Fibroblast of peridontal ligament (primary cell): ENCODE results near the gene MYH16.
"Not testable (repeated sequence)": the region's sequence is repeated elsewhere in the genome, so short reads cannot be mapped to it uniquely, and the experiment has no call there.

Experiments used
- DNase-seq: peaks from one replicate; pipeline ENCODE4 v3.0.0-alpha.2; 2010; ENCODE audit errors: extremely low read depth

The MYH16 gene

GRCh38 chr7:99257675-99258074, 15.0 kb upstream of the MYH16 start:
- DNase-seq = no peak

- DNase-seq = peak; percentile 15
Observed at GRCh38 chr7:99258501-99258900, 14.1 kb upstream of the MYH16 start.

- DNase-seq = no peak
Observed at GRCh38 chr7:99260395-99260794, 12.2 kb upstream of the MYH16 start.

- DNase-seq = no peak
Observed at GRCh38 chr7:99261646-99262045, 11.0 kb upstream of the MYH16 start.

- DNase-seq = no peak
Observed at GRCh38 chr7:99265848-99266480, 6.7 kb upstream of the MYH16 start.

GRCh38 chr7:99267481-99267840, 5.2 kb upstream of the MYH16 start:
- peak; percentile 71 for DNase-seq

- peak; percentile 47 for DNase-seq
Observed at GRCh38 chr7:99267841-99268576, 4.6 kb upstream of the MYH16 start.

GRCh38 chr7:99268577-99268908, 4.1 kb upstream of the MYH16 start:
- DNase-seq = no peak

GRCh38 chr7:99270702-99271101, 1.9 kb upstream of the MYH16 start:
- no peak for DNase-seq

- DNase-seq = not testable (repeated sequence)
Observed at GRCh38 chr7:99273561-99273960, 922 bp downstream of the MYH16 start.

GRCh38 chr7:99274908-99275307, 2.3 kb downstream of the MYH16 start:
- DNase-seq = not testable (repeated sequence)

- DNase-seq = no peak
Observed at GRCh38 chr7:99275496-99275895, 2.9 kb downstream of the MYH16 start.

- DNase-seq = no peak
Observed at GRCh38 chr7:99278180-99278579, 5.5 kb downstream of the MYH16 start.

GRCh38 chr7:99284165-99284564, 11.5 kb downstream of the MYH16 start:
- not testable (repeated sequence) for DNase-seq

GRCh38 chr7:99287779-99288534, 15.3 kb downstream of the MYH16 start:
- no peak for DNase-seq

GRCh38 chr7:99289185-99289584, 16.5 kb downstream of the MYH16 start:
- no peak for DNase-seq

GRCh38 chr7:99290148-99290547, 17.5 kb downstream of the MYH16 start:
- not testable (repeated sequence) for DNase-seq

GRCh38 chr7:99290980-99291607, 18.5 kb downstream of the MYH16 start:
- no peak for DNase-seq

- DNase-seq = no peak
Observed at GRCh38 chr7:99292127-99292526, 19.5 kb downstream of the MYH16 start.

- no peak for DNase-seq
Observed at GRCh38 chr7:99293167-99293566, 20.5 kb downstream of the MYH16 start.

GRCh38 chr7:99293650-99294049, 21.0 kb downstream of the MYH16 start:
- DNase-seq = no peak

GRCh38 chr7:99296471-99296870, 23.8 kb downstream of the MYH16 start:
- no peak for DNase-seq

GRCh38 chr7:99301496-99301895, 28.9 kb downstream of the MYH16 start:
- DNase-seq = no peak
